Left ventricle myocardium superior (tissue), 1 donor: ENCODE data around the gene PHACTR4. TPM values are rescaled to one million over a fixed set of nuclear protein-coding genes. Genes with fewer than 3 reads are reported as not detected.
"Not testable (repeated sequence)": the region's sequence is repeated elsewhere in the genome, so short reads cannot be mapped to it uniquely, and the experiment has no call there.

Experiments used
- ATAC-seq: fragments of 200-7000 bp; cut with Tn5 transposase; one replicate; pipeline ENCODE4 v1.9.1; 2020; ENCODE audit warnings: mild to moderate bottlenecking, moderate library complexity
- DNase-seq: peaks from one replicate; pipeline ENCODE4 v3.0.0-alpha.2; 2020
- intact Hi-C: fragments of 100-400 bp; cut with micrococcal nuclease; formaldehyde crosslinking; loops from one replicate; pipeline ENCODE4 v1.11.0; 2022
- total RNA-seq: library from RNA; stranded (reverse); fragmentation: NEBNext Ultra II Directional; extraction: Animal tissue kit (Norgen Biotek cat#: 25700); gene quantifications from one replicate; pipeline ENCODE4 v1.2.1, GENCODE V29; 2021
- donor health status: DM: no; HTN: yes; CAD: no; lungs with severe emphysema.

PHACTR4 gene
- total RNA-seq, 1 donor from 2014 or later, result 17.9 TPM

- intact Hi-C loops, result no loop called here
- no peak for DNase-seq
- ATAC-seq, result no peak
Observed at GRCh38 chr1:28540651-28541050, 171.1 kb downstream of the PHACTR4 start.

DNA sequence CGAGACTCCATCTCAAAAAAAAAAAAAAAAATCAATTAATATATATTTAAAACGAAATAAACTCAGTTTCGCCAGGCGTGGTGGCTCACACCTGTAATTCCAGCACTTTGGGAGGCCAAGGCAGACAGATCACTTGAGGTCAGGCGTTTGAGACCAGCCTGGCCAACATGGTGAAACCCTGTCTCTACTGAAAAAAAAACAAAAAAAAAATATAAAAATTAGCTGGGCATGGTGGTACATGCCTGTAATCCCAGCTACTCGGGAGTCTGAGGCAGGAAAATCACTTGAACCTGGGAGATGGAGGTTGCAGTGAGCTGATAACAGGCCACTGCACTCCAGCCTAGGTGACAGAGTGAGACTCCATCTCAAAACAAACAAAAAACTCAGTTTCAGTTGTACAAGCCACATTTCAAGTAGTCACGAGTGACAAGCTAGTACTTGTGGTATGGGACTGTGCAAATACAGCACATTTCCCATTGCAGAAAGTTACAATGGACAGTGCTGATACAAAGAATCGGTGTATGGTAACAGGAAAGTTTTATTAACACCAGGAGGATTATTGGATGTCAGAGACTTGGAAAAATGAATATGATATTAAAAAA lies 172.0 kb downstream of the PHACTR4 start:
- intact Hi-C loops, ATAC-seq, DNase-seq: not testable (repeated sequence)

GRCh38 chr1:28545246-28545628 lies 175.7 kb downstream of the PHACTR4 start:
- ATAC-seq (no peak), DNase-seq (no peak)
- intact Hi-C loops, result no loop called here

DNA sequence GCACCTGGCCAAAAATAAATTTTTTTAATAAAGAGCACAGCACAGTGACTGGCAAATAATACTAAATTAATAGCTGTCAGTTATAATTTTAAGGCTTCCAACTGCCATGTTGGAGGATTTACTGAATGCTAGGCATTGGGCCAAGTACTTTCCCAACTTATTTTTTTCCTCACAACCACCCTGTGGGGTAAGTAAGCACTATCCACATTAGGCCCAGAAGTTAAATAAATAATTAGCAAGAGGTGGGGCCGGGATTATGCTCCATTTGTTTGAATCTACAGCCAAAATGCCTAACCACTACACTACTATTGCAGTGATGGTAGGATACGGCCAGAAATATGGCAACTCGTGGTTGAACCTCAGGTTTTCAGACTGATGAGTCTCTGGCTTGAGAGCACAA lies 178.8 kb downstream of the PHACTR4 start:
- DNase-seq (no peak), ATAC-seq (no peak)
- intact Hi-C loops, result no loop called here

Other genes with a start within 250 kb of the PHACTR4 start
- 2.2 TPM for gene PTAFR, start 193.1 kb upstream of the PHACTR4 start, total RNA-seq
- 62.3 TPM for gene DNAJC8, start 136.7 kb upstream of the PHACTR4 start, total RNA-seq
- 449 TPM for gene ATP5IF1, start 133.6 kb upstream of the PHACTR4 start, total RNA-seq
- 2.7 TPM for gene SESN2, start 110.2 kb upstream of the PHACTR4 start, total RNA-seq
- gene MED18, start 40.7 kb upstream of the PHACTR4 start, total RNA-seq, result 8.4 TPM
- 8.0 TPM for gene RCC1, start 136.3 kb downstream of the PHACTR4 start, total RNA-seq
- gene TRNAU1AP, start 183.3 kb downstream of the PHACTR4 start, total RNA-seq, result 14.5 TPM
- 1.5 TPM for gene RAB42, start 222.5 kb downstream of the PHACTR4 start, total RNA-seq